ENCODE data around the gene TIFAB.

DNA sequence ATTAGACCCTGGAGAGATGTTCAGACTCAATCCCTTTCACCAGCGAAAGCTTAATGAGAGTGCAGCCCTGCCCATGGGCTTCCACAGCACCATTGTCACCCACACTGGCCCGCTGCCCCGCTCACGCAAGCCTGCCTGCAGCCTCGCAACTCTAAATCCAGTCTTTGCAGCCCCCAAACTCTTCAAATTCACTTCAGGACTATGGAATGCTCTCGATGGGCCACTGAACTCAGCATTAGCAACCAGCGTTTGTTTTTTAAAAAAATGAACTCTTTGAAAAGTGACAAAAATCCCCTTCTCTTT is 22.1 kb downstream of the TIFAB start:
- TF ChIP-seq, protein P1, sequence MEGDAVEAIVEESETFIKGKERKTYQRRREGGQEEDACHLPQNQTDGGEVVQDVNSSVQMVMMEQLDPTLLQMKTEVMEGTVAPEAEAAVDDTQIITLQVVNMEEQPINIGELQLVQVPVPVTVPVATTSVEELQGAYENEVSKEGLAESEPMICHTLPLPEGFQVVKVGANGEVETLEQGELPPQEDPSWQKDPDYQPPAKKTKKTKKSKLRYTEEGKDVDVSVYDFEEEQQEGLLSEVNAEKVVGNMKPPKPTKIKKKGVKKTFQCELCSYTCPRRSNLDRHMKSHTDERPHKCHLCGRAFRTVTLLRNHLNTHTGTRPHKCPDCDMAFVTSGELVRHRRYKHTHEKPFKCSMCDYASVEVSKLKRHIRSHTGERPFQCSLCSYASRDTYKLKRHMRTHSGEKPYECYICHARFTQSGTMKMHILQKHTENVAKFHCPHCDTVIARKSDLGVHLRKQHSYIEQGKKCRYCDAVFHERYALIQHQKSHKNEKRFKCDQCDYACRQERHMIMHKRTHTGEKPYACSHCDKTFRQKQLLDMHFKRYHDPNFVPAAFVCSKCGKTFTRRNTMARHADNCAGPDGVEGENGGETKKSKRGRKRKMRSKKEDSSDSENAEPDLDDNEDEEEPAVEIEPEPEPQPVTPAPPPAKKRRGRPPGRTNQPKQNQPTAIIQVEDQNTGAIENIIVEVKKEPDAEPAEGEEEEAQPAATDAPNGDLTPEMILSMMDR (IDR thresholded peaks at IDR 0.05): no peak
- TF ChIP-seq POLR2A (IDR thresholded peaks at IDR 0.05): no peak
